GM12874 (cell line): ENCODE measurements around the gene TLR9.

Experiments
- CTCF ChIP-seq: IDR thresholded peaks from 2 replicates; pipeline ENCODE4 v1.5.1; 2011; ENCODE audit warnings: low read depth, mild to moderate bottlenecking, control low read depth, low read length, moderate library complexity; ENCODE audit not compliant: insufficient read depth

Gene TLR9

GRCh38 chr3:52223449-52224408 is 1.7 kb downstream of the TLR9 start:
- TF ChIP-seq CTCF = no peak

- TF ChIP-seq CTCF = no peak
These were observed 2.9 kb downstream of the TLR9 start for GRCh38 chr3:52222319-52223221.

- no peak for TF ChIP-seq CTCF
These were observed 3.7 kb downstream of the TLR9 start for GRCh38 chr3:52221563-52222318.

GRCh38 chr3:52221141-52221562 is 4.3 kb downstream of the TLR9 start:
- TF ChIP-seq CTCF = no peak

GRCh38 chr3:52220380-52221026 is 4.9 kb downstream of the TLR9 start:
- TF ChIP-seq CTCF = peak; percentile 96

- TF ChIP-seq CTCF = no peak
These were observed 6.4 kb downstream of the TLR9 start for GRCh38 chr3:52218937-52219650.
